Lower leg skin (tissue), 4 donors: ENCODE results near the gene PAK6. TPM values are rescaled to one million over a fixed set of nuclear protein-coding genes. Genes with fewer than 3 reads are reported as not detected.

Experiments used
- DNase-seq, 2 donors: peaks; one replicate each; pipeline ENCODE4 v3.0.0-alpha.2; 2019; ENCODE audit warnings: low spot score in 2 of 2
- H3K4me3 ChIP-seq: fragments of 200-600 bp; sonication (generic); 2 replicates; pipeline ENCODE4 v1.5.1; 2017; ENCODE audit warnings: mild to moderate bottlenecking, low read depth; ENCODE audit not compliant: poor library complexity, severe bottlenecking
- POLR2A ChIP-seq, 2 donors: fragments of 450-650 bp; IDR thresholded peaks; one replicate each; pipeline ENCODE4 v1.6.1; 2016 to 2017; ENCODE audit warnings: antibody characterized with exemption in 2 of 2, mild to moderate bottlenecking in 1 of 2, moderate library complexity in 1 of 2
- WGBS, 2 donors: methylation state at CpG; one replicate each; pipeline ENCODE4 v1.1.5; 2018; 5-methylcytosine and 5-hydroxymethylcytosine counted together
- intact Hi-C: fragments of 100-400 bp; cut with DNase I; formaldehyde crosslinking; loops from one replicate; pipeline ENCODE4 v1.15.0; 2023; ENCODE audit warnings: low total_unique reads
- total RNA-seq, 4 donors: library from RNA; depleted of rRNA; stranded (reverse); fragments of >200 nt; gene quantifications; one replicate each; pipeline ENCODE4 v1.1.0, GENCODE V29; 2016
- TF ChIP-seq, protein P1 (sequence below), 3 donors: fragments of 450-650 bp; IDR thresholded peaks; one replicate each; pipeline ENCODE4 v1.5.1; 2016; ENCODE audit warnings: antibody characterized with exemption in 3 of 3, mild to moderate bottlenecking in 3 of 3, moderate library complexity in 2 of 3

Gene PAK6
- total RNA-seq, 4 donors from 2014 or later = 48.3 to 83.9 (median 70.4) TPM

DNA sequence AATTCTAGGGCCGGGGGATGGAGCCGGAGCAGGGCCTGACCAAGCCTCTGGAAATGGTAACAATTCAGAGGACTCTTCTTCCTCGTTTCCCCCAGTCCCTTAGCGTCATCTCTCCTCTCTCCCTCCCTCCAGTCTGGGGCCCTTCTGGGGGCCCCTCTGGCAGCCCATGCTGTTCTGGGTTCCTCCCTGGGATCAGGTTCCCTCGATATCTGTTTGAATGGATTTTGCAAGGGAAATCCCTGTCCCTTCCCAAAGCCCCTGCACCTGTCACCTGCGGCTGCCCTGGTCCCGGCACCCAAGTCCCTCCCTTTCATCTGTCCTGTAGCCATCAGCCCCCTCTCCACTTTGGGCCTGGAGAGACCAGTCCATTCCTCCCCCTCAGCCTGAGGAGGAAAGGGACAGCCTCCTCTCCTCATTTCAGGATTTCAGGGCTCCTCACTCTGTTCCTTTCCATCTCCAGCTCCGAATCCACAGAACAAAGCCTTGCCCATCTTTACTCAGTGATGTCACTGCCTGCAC is 70.5 kb downstream of the PAK6 start:
- no peak for DNase-seq
- 77 to 85% methylated on average over 8 of the region's 8 CpGs for WGBS, 2 donors
- intact Hi-C loops = no loop called here
- no peak overlapping the region for H3K4me3 ChIP-seq
- TF ChIP-seq POLR2A (IDR thresholded peaks at IDR 0.05) = no peak
- TF ChIP-seq, protein P1, sequence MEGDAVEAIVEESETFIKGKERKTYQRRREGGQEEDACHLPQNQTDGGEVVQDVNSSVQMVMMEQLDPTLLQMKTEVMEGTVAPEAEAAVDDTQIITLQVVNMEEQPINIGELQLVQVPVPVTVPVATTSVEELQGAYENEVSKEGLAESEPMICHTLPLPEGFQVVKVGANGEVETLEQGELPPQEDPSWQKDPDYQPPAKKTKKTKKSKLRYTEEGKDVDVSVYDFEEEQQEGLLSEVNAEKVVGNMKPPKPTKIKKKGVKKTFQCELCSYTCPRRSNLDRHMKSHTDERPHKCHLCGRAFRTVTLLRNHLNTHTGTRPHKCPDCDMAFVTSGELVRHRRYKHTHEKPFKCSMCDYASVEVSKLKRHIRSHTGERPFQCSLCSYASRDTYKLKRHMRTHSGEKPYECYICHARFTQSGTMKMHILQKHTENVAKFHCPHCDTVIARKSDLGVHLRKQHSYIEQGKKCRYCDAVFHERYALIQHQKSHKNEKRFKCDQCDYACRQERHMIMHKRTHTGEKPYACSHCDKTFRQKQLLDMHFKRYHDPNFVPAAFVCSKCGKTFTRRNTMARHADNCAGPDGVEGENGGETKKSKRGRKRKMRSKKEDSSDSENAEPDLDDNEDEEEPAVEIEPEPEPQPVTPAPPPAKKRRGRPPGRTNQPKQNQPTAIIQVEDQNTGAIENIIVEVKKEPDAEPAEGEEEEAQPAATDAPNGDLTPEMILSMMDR (IDR thresholded peaks at IDR 0.05) = no peak

DNA sequence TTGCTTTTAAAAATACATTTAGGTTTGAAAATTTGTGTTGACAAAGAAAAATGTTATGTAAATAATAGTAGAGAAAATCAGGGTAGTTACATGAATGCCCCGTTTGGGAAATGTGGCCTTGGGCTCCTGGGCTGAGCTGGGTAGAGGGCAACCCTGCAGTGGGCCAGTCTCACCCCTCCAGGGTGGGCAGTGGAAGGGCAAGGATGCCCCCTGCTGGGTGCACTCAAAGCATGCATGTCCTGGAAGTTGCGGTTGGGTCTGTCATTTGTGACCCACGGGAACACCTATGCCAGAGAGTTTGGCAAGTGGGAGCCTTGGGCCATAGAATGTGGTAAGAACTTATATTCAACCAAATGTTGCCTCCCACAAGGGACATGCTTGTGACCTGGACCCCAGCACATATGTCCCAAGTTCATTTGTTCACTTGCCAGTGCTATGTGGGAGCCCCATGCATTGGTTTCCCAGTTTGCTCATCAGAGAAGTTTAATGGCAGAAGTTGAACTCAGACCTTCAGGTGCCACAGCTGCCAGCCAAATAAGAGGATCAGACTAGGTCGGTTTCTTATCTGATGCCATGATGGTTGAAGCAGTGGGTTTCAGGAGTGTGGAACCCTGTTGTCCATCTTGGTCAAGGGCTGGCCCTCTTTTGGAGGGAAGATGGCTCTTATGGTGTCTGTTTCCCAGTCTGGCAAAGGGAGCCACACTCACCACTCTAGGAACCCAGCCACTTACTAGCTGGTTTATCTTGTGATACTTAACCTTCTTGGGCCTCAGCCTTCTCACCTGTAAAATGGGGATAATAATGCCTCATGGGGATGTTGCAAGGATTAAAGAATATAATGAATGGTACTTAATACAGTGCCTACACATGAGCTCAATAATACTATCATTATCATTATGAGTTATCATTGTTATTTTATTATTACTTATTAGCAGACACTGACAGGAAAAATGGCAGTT is 71.4 kb downstream of the PAK6 start:
- no peak overlapping the region for H3K4me3 ChIP-seq
- 13 to 28% methylated on average over 4 of the region's 4 CpGs for WGBS, 2 donors
- intact Hi-C loops = no loop called here
- TF ChIP-seq, protein P1 (IDR thresholded peaks at IDR 0.05) = no peak
- no peak for TF ChIP-seq POLR2A (IDR thresholded peaks at IDR 0.05)
- no peak for DNase-seq

DNA sequence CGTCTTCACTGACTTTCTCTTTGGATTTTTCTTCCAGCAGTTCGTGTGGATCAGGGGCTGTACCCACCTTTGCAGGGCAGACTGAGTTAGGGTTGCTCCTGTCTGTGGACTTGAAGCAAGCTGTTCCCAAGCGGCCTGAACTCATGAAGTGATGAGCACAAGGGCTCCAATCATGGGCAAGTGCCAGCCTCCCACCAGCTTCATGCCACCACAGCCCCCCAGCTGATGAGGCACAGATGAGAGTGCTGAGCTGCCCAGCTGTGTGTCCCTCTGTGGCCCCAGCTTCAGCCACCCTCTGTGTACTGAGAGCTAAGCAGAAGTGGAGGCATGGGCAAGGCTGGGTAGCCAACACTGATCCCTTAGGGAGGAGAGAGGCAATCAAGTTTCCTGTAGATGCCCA is 72.1 kb downstream of the PAK6 start:
- WGBS, 2 donors = 65 to 69% methylated on average over 3 of the region's 3 CpGs
- DNase-seq = no peak
- TF ChIP-seq, protein P1 (IDR thresholded peaks at IDR 0.05) = no peak
- TF ChIP-seq POLR2A (IDR thresholded peaks at IDR 0.05) = no peak
- no peak overlapping the region for H3K4me3 ChIP-seq
- intact Hi-C loops = no loop called here

DNA sequence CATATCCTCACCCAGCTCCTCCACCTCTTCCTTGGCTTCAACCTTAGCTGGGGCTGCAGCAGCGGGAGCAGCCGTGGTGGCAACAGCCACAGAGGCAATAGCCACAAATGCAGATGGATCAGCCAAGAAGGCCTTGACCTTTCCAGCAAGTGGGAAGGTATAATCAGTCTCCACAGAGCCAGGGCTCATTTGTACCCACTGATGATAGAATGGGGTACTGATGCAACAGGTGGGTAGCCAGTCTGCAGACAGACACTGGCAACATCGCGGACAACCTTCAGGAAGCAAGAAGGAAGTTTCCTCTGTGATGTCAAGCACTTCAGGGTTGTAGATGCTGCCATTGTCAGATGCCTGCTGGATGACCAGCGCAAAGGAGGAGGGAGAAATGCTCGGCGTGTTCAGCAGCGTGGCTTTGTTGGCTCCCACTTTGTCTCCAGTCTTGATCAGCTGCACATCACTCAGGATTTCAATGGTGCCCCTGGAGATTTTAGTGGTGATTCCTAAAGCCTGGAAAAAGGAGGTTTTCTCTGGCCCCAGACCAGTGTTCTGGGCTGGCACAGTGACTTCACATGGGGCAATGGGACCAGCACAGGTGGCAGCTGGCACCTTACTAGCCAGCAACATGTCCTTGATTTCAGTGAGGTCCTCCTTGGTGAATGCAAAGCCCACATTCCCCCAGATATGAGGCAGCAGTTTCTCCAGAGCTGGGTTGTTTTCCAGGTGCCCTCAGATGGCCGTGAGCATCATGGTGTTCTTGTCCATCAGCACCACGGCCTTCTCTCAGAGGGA is 73.7 kb downstream of the PAK6 start:
- no peak for DNase-seq
- H3K4me3 ChIP-seq = no peak overlapping the region
- intact Hi-C loops = no loop called here
- 89 to 90% methylated on average over 10 of the region's 10 CpGs for WGBS, 2 donors
- TF ChIP-seq POLR2A (IDR thresholded peaks at IDR 0.05) = no peak
- TF ChIP-seq, protein P1 (IDR thresholded peaks at IDR 0.05) = no peak

DNA sequence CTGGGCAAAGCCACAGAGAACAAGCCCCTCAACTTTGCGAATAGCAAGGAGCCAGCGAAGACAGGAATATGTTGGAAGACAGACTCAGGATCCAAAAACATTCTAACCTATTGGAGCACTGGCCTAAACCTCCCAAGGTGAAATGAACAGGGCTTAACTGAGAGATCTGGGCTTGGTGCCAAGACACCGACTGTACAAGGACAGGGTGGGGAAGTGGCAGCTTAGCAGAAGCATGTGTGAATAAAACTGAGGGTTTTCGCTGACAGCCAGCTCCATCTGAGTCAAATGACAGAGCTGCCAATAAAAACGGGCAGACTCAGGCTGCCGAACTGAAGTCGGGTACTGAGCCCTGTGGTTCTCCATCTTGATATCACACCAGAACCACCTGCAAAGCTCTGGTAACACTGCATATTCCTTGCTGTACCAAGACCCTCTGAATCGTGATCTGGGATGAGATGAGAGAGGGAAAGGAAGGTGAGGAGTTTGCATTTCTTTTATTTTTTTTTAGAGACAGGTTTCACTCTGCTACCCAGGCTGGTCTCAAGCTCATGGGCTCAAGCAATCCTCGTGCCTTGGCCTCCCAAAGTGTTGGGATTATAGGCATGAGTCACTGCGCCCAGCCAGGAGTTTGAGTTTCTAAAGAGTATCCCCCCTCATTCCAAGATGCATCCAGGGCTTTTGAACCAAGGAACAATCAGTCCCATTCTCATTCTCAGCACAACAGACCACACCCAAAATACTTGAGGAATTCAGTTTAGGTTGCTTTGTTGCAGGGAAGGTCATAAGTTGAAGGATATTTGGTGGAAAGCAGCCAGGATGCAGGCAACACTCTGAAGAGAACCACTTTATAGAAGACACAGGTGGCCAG is 74.9 kb downstream of the PAK6 start:
- H3K4me3 ChIP-seq = no peak overlapping the region
- WGBS, 2 donors = 25 to 28% methylated on average over 10 of the region's 10 CpGs
- intact Hi-C loops = no loop called here
- peak in 1 of 2 donors; percentile 69 for DNase-seq
- no peak for TF ChIP-seq POLR2A (IDR thresholded peaks at IDR 0.05)
- TF ChIP-seq, protein P1 (IDR thresholded peaks at IDR 0.05) = no peak
